Bronchial epithelial cell (primary cell): Measurements from ENCODE around the gene PEPD. TPM values are rescaled to one million over a fixed set of nuclear protein-coding genes. Genes with fewer than 3 reads are reported as not detected.

Experiments
- DNase-seq: peaks from one replicate; pipeline ENCODE4 v3.0.0-alpha.2; 2010; ENCODE audit warnings: low read depth
- FAIRE-seq: peaks from 2 replicates; lab custom pipeline; 2011; peaks lifted over from hg19 to GRCh38; lab: Jason Lieb, UNC
- H3K27me3 ChIP-seq: 2 replicates; pipeline ENCODE4 v1.5.1; 2011; ENCODE audit warnings: low read length; ENCODE audit not compliant: control insufficient read depth, insufficient read depth
- H3K36me3 ChIP-seq: 2 replicates; pipeline ENCODE4 v1.5.1; 2011; ENCODE audit warnings: low read length; ENCODE audit not compliant: control insufficient read depth, insufficient read depth
- H3K4me3 ChIP-seq: 2 replicates; pipeline ENCODE4 v1.5.1; 2011; ENCODE audit warnings: mild to moderate bottlenecking, low read depth, low read length, control low read depth
- CTCF ChIP-seq: IDR thresholded peaks from 2 replicates; pipeline ENCODE4 v1.5.1; 2011; ENCODE audit warnings: mild to moderate bottlenecking, moderate library complexity, low read length, control low read depth, inconsistent platforms; ENCODE audit not compliant: insufficient read depth, severe bottlenecking
- total RNA-seq: library from RNA; depleted of rRNA; stranded (reverse); fragments of >200 nt; gene quantifications from 2 replicates; pipeline ENCODE4 v1.2.1, GENCODE V29; 2014

Gene PEPD
- total RNA-seq, 1 donor from 2014 or later = 35.8 TPM

- TF ChIP-seq CTCF = no peak
These were observed 146.3 kb downstream of the PEPD start for GRCh38 chr19:33375156-33375836.

GRCh38 chr19:33374236-33374714 lies 147.3 kb downstream of the PEPD start:
- H3K4me3 ChIP-seq = peak overlapping the region; percentile 51
- peak; percentile 7 for TF ChIP-seq CTCF
- H3K27me3 ChIP-seq = no peaks in the 10 kb centered on the region
- FAIRE-seq (no peak), DNase-seq (peak; percentile 34)
- H3K36me3 ChIP-seq = peaks cover 6% of the 10 kb centered on the region

More at GRCh38 chr19:33375156-33375836, 146.3 kb downstream of the PEPD start:
- no peak for FAIRE-seq
- Histone ChIP-seq H3K36me3 (peaks cover 9% of the 10 kb centered on the region), H3K27me3 (no peaks in the 10 kb centered on the region), H3K4me3 (peak overlapping the region; percentile 51)
- DNase-seq = peak; percentile 11

- DNase-seq = peak; percentile 58
These were observed 147.9 kb downstream of the PEPD start, which contains the start of gene CEBPG for GRCh38 chr19:33373453-33374235. Gene CEBPG, plus strand, starts transcription at chr19:33373709. Its CDS starts 5,531 bp downstream, at chr19:33379240.

GRCh38 chr19:33370783-33371182 lies 150.8 kb downstream of the PEPD start:
- no peak for FAIRE-seq
- Histone ChIP-seq H3K27me3 (no peaks in the 10 kb centered on the region), H3K36me3 (no peaks in the 10 kb centered on the region), H3K4me3 (no peak overlapping the region)
- DNase-seq = peak; percentile 99
- no peak for TF ChIP-seq CTCF

More at GRCh38 chr19:33373453-33374235, 147.9 kb downstream of the PEPD start, which contains the start of gene CEBPG:
- Histone ChIP-seq H3K36me3 (peaks cover 1% of the 10 kb centered on the region), H3K27me3 (no peaks in the 10 kb centered on the region), H3K4me3 (peak within 1 kb of the TSS; percentile 51)
- no peak for TF ChIP-seq CTCF
- no peak for FAIRE-seq

GRCh38 chr19:33368074-33368864 lies 153.3 kb downstream of the PEPD start:
- no peaks in the 10 kb centered on the region for H3K36me3 ChIP-seq
- H3K4me3 ChIP-seq = no peak overlapping the region
- no peaks in the 10 kb centered on the region for H3K27me3 ChIP-seq
- DNase-seq (peak; percentile 97), FAIRE-seq (peak; percentile 97)
- TF ChIP-seq CTCF = no peak
